DOHH2 (cell line): Measurements from ENCODE around the gene ZRANB1.
"Not testable (repeated sequence)": the region's sequence is repeated elsewhere in the genome, so short reads cannot be mapped to it uniquely, and the experiment has no call there.

Experiments
- H3F3A ChIP-seq: fragments of 200-600 bp; sonication (generic), shearing (Covaris generic); 2 replicates; pipeline ENCODE4 v1.6.0; 2016; ENCODE audit warnings: antibody characterized with exemption, mild to moderate bottlenecking; ENCODE audit not compliant: control insufficient read depth, insufficient read depth
- H3K27ac ChIP-seq: fragments of 200-600 bp; sonication (generic); 2 replicates; pipeline ENCODE4 v1.5.1; 2014; ENCODE audit warnings: low read depth, mild to moderate bottlenecking, low read length, moderate library complexity
- H3K27me3 ChIP-seq: fragments of 200-600 bp; sonication (generic); 2 replicates; pipeline ENCODE4 v1.6.1; 2014; ENCODE audit warnings: mild to moderate bottlenecking, low read length, mixed read lengths; ENCODE audit not compliant: control insufficient read depth
- H3K36me3 ChIP-seq: fragments of 200-600 bp; sonication (generic); 2 replicates; pipeline ENCODE4 v1.6.1; 2014; ENCODE audit warnings: mild to moderate bottlenecking, low read length, moderate library complexity, mixed read lengths; ENCODE audit not compliant: control insufficient read depth
- H3K4me1 ChIP-seq: fragments of 200-600 bp; sonication (generic); 2 replicates; pipeline ENCODE4 v1.6.1; 2014; ENCODE audit warnings: mild to moderate bottlenecking, low read length, mixed read lengths; ENCODE audit not compliant: control insufficient read depth
- H3K4me2 ChIP-seq: fragments of 200-600 bp; sonication (generic); 2 replicates; pipeline ENCODE4 v1.6.0; 2014; ENCODE audit warnings: mild to moderate bottlenecking, low read length, moderate library complexity
- H3K4me3 ChIP-seq: fragments of 200-600 bp; sonication (generic); 2 replicates; pipeline ENCODE4 v1.5.1; 2014; ENCODE audit warnings: mild to moderate bottlenecking, low read length, mixed read lengths
- H3K79me2 ChIP-seq: fragments of 200-600 bp; sonication (generic); 2 replicates; pipeline ENCODE4 v1.6.1; 2014; ENCODE audit warnings: mild to moderate bottlenecking, low read length, mixed read lengths; ENCODE audit not compliant: control insufficient read depth
- H3K9me2 ChIP-seq: fragments of 200-600 bp; sonication (generic); replicated peaks from 2 replicates; pipeline ENCODE4 v1.6.1; 2014; ENCODE audit warnings: mild to moderate bottlenecking, low read length, mixed read lengths; ENCODE audit not compliant: control insufficient read depth
- H3K9me3 ChIP-seq: fragments of 200-600 bp; sonication (generic); 2 replicates; pipeline ENCODE4 v1.6.1; 2014; ENCODE audit warnings: antibody characterized with exemption, low read length, mixed read lengths; ENCODE audit not compliant: control insufficient read depth, insufficient read depth
- H4K20me1 ChIP-seq: fragments of 200-600 bp; sonication (generic); 2 replicates; pipeline ENCODE4 v1.6.0; 2014; ENCODE audit warnings: low read depth, mild to moderate bottlenecking, antibody characterized with exemption, low read length, moderate library complexity; ENCODE audit not compliant: control insufficient read depth, insufficient read depth
- EZH2phosphoT487 ChIP-seq: fragments of 200-600 bp; sonication (generic); IDR thresholded peaks from 2 replicates; pipeline ENCODE4 v1.6.1; 2017; ENCODE audit warnings: borderline replicate concordance, mild to moderate bottlenecking, antibody characterized with exemption, low read length, moderate library complexity, mixed read lengths
- TF ChIP-seq, protein P1 (sequence below): fragments of 200-600 bp; sonication (generic); IDR thresholded peaks from one replicate; pipeline ENCODE4 v1.5.1; 2014; ENCODE audit warnings: antibody characterized with exemption, mild to moderate bottlenecking, low read depth, low read length; ENCODE audit not compliant: poor library complexity, severe bottlenecking

Gene ZRANB1

DNA sequence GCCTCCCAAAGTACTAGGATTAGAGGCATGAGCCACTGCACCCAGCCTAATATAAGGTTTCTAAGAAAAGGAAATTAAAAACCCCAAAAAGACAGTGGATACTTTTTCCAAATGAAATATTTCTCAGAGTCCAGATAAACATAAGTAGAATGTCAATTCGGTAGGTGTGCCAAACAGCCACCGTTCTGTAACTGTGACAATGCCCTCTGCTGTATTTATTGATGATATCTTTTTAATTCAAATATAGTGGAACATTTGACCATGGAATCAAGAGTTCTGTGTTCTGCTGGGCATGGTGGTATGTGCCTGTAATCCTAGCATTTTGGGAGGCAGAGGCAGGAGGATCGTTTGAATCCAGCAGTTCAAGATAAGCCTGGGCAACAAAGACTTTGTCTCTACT, 28.8 kb upstream of the ZRANB1 start:
- Histone ChIP-seq H3K36me3 (peaks cover 2% of the 10 kb centered on the region; the same call in 1 of the 2 replicates), H3K4me3 (no peak overlapping the region), H3K4me2 (no peak overlapping the region), H3F3A (0 out of 2 replicates have a peak, but pooled peaks cover 2% of the 10 kb centered on the region), H3K9me2 (no peaks in the 10 kb centered on the region), H3K4me1 (peaks cover 11% of the 10 kb centered on the region), H3K27ac (no peak overlapping the region), H3K27me3 (peaks cover 20% of the 10 kb centered on the region), H3K9me3 (no peaks in the 10 kb centered on the region), H3K79me2 (peaks cover 21% of the 10 kb centered on the region), H4K20me1 (peaks cover 7% of the 10 kb centered on the region)
- no peak for TF ChIP-seq EZH2phosphoT487
- TF ChIP-seq, protein P1, sequence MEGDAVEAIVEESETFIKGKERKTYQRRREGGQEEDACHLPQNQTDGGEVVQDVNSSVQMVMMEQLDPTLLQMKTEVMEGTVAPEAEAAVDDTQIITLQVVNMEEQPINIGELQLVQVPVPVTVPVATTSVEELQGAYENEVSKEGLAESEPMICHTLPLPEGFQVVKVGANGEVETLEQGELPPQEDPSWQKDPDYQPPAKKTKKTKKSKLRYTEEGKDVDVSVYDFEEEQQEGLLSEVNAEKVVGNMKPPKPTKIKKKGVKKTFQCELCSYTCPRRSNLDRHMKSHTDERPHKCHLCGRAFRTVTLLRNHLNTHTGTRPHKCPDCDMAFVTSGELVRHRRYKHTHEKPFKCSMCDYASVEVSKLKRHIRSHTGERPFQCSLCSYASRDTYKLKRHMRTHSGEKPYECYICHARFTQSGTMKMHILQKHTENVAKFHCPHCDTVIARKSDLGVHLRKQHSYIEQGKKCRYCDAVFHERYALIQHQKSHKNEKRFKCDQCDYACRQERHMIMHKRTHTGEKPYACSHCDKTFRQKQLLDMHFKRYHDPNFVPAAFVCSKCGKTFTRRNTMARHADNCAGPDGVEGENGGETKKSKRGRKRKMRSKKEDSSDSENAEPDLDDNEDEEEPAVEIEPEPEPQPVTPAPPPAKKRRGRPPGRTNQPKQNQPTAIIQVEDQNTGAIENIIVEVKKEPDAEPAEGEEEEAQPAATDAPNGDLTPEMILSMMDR = no peak

DNA sequence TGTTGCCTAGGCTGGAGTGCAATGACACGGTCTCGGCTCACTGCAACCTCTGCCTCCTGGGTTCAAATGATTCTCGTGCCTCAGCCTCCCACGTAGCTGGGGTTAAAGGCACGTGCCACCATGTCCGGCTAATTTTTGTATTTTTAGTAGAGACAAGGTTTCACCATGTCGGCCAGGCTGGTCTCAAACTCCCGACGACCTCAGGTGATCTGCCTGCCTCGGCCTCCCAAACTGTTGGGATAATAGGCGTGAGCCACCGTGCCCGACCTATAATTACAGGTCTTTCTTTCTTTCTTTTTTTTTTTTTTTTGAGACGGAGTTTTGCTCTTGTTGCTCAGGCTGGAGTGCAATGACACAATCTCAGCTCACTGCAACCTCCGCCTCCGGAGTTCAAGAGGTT, 27.5 kb upstream of the ZRANB1 start:
- Histone ChIP-seq H3K4me1 (peaks cover 22% of the 10 kb centered on the region), H3K27me3 (peaks cover 17% of the 10 kb centered on the region), H3K79me2 (peaks cover 34% of the 10 kb centered on the region), H4K20me1 (peaks cover 18% of the 10 kb centered on the region)
- H3K9me3 ChIP-seq, H3K4me2 ChIP-seq, H3F3A ChIP-seq, H3K9me2 ChIP-seq, H3K27ac ChIP-seq, H3K4me3 ChIP-seq, H3K36me3 ChIP-seq: not testable (repeated sequence)

DNA sequence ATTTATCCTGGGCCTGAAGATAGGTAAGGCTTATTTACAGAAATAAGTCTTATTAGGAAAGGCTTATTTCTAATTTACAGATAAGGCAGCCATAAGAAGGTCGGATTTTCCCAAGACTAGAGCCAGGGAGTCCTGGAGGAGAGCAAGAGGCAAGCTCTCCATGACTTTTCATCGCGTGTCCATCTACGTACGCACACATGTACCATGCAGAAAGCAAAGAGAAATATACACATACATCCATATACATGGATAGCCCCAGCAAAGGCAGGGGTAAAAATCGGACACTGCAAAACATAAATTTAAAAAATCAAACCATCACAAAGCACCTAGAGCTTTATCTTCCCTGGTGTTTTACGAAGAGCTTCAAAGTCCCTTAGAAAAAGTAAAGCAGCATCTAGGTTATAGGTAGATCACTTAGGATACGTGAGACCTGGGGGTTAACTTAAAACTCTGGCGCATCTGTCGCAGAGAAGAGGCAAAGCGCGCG, 25.8 kb upstream of the ZRANB1 start:
- H3K4me2 ChIP-seq = peak overlapping the region; percentile 82
- H3K9me3 ChIP-seq = no peaks in the 10 kb centered on the region
- H3K27me3 ChIP-seq = peaks cover 12% of the 10 kb centered on the region
- H3K4me1 ChIP-seq = peaks cover 22% of the 10 kb centered on the region
- H3F3A ChIP-seq = 0 out of 2 replicates have a peak, but pooled peaks cover 2% of the 10 kb centered on the region
- peak overlapping the region; percentile 47 for H3K27ac ChIP-seq
- no peaks in the 10 kb centered on the region for H3K9me2 ChIP-seq
- H4K20me1 ChIP-seq = peaks cover 18% of the 10 kb centered on the region
- TF ChIP-seq, protein P1 = no peak
- TF ChIP-seq EZH2phosphoT487 = no peak
- peaks cover 51% of the 10 kb centered on the region for H3K79me2 ChIP-seq
- peaks cover 2% of the 10 kb centered on the region; the same call in 1 of the 2 replicates for H3K36me3 ChIP-seq
- H3K4me3 ChIP-seq = peak overlapping the region; percentile 88

DNA sequence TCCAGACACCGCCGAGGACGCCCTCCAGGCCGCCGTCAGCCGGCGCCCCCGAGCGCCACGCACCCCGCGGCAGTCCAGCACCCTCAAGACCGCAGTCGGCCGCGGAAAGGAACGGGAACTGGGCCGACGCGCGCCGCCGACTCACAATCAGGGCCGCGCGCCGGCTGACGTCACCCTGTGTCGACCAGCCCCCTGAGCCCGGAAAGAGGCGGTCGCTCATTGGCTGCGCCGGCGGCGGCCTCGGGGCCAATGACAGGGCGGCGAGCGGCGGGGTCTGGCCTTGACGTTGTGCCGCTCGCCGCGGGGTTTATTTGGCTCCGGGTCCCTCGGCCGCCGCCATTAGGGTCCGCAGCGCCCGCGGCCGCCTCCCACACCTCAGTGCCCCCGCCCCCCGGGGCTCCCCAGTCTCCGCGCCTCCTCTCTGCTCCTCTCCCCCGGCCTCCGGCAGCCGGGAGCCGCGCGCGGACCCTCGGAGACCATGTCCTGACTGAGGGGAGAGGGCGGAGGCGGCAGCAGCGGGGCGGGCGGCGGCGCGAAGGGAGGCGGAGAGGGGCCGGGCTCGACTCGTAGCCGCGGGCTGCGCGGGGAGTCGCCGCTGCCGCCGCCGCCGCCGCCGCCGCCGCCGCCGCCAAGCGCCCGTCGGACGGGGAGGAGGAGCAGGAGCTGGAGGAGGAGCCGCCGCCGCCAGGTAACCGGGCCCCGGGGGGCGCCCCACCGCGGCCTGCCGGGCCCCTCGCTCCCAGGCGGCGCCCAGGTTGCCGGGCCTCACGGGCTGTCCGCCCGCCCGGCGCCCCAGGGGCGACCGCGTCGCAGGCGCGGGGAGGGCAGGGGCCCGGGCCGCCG, 25.1 kb upstream of the ZRANB1 start:
- Histone ChIP-seq H3K27me3 (peaks cover 8% of the 10 kb centered on the region; the same call in 1 of the 2 replicates), H3K4me3 (peak overlapping the region; percentile 100), H3K27ac (peak overlapping the region; percentile 47), H3K4me2 (peak overlapping the region; percentile 99), H3K36me3 (peaks cover 2% of the 10 kb centered on the region; the same call in 1 of the 2 replicates), H3K4me1 (peaks cover 22% of the 10 kb centered on the region), H3K9me2 (no peaks in the 10 kb centered on the region), H3F3A (0 out of 2 replicates have a peak, but pooled peaks cover 2% of the 10 kb centered on the region), H3K9me3 (no peaks in the 10 kb centered on the region), H3K79me2 (peaks cover 58% of the 10 kb centered on the region), H4K20me1 (peaks cover 18% of the 10 kb centered on the region)
- TF ChIP-seq EZH2phosphoT487 = no peak
- TF ChIP-seq, protein P1 = no peak
